GM18502 (cell line): ENCODE data around the gene SIPA1L3.

Source experiments
- ATAC-seq: cut with Tn5 transposase; IDR thresholded peaks from one replicate; pipeline ENCODE4 v1.9.1; 2021; ENCODE audit warnings: mild to moderate bottlenecking; ENCODE audit not compliant: unreplicated experiment, poor library complexity

SIPA1L3 gene

DNA sequence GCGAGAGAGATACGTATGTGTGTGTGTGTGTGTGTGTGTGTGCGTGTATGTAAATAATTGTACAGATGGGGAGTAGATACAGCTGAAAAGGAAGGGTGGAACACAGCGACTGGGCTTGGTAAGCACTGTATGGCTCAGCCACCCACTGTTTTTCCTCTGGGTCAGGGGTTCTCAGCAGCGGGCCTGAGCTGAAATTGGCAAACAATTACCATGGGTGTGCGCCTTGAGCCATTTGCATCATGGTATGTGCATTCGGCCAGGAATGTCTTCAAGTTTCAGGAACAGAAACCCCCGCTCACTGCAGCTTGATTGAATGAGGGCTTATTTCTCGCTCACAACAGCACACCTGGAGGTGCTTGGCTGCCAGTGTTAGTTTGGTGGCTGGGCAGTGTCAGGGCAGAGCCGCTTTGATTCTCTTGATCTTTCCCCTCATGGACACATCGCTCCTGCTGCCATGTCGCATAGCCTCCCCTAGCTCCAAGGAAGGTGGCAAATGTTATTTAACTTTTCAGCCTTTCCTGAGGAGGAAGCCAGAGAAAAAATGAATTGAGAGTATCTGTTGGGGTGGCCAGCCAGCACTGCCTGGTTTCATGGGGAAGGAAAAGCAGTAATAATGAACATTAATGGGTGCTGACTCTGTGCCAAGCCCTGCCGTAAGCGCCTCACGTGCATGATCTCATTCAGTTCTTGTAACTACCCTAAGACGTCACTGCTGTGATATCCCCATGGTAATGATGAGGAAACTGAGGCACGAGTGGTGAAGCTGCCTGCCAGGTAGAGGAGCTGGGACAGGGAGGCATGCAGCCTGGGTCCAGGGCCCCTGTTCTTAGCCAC is 126.9 kb downstream of the SIPA1L3 start:
- ATAC-seq = peak; percentile 73

GRCh38 chr19:38034492-38034860 is 127.5 kb downstream of the SIPA1L3 start:
- ATAC-seq = no peak

GRCh38 chr19:38035515-38036495 is 128.8 kb downstream of the SIPA1L3 start:
- no peak for ATAC-seq

GRCh38 chr19:38036707-38037611 is 130.0 kb downstream of the SIPA1L3 start:
- no peak for ATAC-seq

GRCh38 chr19:38039966-38040365 is 133.0 kb downstream of the SIPA1L3 start:
- ATAC-seq = no peak

GRCh38 chr19:38042132-38042531 is 135.1 kb downstream of the SIPA1L3 start:
- no peak for ATAC-seq

DNA sequence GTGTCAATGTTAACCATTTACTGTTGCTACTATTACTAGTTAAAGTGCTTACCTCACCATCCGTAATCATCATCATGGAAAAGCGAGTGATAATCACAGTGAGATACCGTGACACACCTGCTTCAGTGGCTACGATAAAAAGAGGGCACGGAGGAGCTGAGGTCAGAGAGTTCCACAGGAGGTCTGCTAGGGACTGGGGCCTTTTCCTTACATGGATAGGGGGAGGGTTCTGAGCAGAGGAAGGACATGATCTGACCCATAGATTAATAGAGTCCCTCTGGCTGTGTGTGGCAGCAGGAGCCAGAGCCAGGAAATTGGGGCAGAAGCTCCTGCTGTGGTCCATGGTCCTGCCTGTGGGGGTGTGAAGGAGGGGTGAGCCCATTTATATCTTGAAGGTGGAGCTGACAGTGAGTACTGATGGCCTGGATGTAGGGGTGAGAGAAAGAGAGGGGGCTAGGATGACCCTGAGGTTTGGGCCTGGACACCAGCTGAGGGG is 136.7 kb downstream of the SIPA1L3 start:
- ATAC-seq = no peak

DNA sequence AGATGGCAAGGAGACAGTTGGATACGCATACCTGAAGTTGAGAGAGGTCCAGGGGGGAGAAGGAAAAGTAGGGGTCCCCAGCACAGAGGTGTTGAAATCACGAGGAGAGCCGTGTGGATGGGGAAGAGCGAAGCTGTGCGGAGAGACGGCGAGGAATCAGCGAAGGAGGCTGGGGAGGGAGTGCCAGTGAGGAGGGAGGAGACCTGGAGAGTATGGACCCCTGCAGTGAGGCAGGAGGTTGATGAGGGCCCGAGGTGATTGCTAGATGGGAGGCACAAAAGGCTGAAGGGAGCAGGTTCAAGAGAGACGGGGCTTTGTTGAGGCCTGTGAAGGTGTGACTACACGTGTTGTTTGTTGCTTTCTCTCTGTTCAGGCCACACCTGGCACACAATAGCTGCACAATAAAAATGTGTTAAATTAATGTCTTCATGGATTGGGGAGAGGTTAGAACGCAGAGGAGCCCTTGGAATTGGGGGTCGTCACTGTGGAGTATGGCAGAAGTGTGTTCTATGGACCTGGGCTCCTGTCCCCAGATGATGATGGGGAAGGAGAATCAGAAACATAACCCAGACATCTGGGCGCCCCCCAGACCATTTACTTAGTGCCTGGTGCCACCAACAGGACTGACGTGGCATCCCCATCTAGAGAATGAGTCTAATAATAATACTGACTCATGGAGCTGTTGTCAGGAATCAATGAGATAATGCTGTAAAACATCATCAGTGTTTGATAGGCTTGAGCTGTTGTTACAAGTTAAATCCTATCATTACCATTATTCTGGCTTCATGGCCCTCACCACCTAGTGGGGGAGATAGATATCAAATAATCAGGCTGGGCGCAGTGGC is 137.5 kb downstream of the SIPA1L3 start:
- ATAC-seq = no peak

- ATAC-seq = no peak
These were observed 138.7 kb downstream of the SIPA1L3 start for GRCh38 chr19:38045554-38046253.

GRCh38 chr19:38046254-38047048 is 139.4 kb downstream of the SIPA1L3 start:
- no peak for ATAC-seq

DNA sequence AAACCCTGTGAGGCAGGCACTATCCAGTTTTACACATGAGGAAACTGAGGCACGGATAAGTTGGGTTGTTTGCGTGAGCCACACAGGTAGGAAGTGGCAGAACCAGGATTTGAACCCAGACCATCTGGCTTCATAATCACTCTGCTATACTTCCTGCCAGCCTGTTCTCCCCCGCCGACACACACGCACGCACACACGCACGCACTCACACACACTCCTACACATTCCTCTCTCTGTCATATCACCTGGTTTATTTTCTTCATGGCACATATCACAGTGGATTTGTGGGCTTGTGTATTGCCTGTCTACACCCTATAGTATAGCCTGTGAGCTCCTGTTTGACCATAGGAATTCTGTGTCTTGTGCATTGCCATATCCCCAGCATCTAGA is 140.0 kb downstream of the SIPA1L3 start:
- ATAC-seq = no peak

DNA sequence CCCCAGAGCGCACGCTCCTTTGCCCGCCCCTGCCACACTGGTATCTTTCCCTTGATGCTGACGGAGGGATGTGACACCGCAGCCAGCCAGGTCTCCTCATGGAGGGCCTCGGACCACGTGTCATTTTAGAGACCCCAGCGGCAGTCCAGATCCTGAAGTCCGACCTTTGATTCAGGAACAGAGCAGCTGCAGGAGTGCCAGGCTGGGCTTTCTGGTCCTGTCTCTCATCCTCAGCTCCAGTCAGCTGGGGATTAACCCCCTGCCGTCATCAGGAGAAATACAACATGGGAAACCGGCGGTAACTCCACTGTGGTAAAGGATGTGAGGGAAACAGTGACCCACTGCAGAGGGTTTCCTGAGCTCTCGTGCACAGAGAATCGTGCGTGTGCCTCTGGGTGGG is 140.6 kb downstream of the SIPA1L3 start:
- ATAC-seq = no peak

DNA sequence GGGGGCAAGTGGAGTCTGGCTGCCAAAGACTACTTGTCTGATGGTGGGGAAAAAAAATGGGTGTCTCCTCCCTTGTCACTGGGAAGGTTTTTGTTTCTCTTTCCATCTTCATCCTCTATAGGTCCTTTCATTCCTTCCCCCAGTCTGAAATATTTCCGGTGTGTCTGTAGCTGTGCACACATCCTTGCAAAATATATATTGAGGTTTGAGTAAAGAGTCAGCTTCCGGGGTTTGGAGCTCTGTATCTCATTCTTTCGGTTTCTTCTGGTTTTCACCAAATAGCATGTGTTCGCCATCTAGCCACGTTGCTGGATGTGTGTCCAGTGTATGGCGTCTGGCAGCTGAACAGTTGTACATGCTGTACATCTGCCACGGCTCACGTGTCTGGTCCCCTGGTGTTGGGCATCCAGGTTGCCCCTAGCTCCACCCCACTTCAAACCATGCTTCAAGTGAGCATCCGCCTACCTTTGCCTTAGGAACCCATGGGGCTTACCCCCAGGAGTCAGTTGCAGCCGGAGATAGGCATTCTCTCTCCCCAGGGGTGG is 142.2 kb downstream of the SIPA1L3 start:
- ATAC-seq = peak; percentile 65

- ATAC-seq = no peak
These were observed 148.0 kb downstream of the SIPA1L3 start for GRCh38 chr19:38055010-38055409.

GRCh38 chr19:38055655-38056521 is 148.9 kb downstream of the SIPA1L3 start:
- no peak for ATAC-seq

DNA sequence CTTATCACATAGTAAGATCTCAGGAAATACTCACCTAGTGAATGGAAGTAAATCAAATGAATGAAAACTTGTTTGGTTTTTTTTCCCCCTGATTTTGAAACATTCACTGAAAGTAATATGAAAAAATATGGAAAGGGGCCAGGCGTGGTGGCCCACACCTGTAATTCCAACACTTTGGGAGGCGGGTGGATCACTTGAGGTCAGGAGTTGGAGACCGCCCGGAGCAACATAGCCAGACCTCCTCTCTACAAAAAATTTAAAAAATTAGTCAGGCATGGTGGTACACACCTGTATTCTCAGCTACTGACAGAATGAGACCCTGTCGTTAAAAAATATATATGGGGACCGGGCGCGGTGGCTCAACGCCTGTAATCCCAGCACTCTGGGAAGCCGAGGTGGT is 149.6 kb downstream of the SIPA1L3 start:
- no peak for ATAC-seq
